GM08714 (cell line): Measurements from ENCODE around the gene ATAD3C.
"Not testable (repeated sequence)": the region's sequence is repeated elsewhere in the genome, so short reads cannot be mapped to it uniquely, and the experiment has no call there.

Source experiments
- H3K4me3 ChIP-seq: fragments of 200-500 bp; sonication (Bioruptor generic); 2 replicates; pipeline ENCODE4 v1.5.1; 2014; ENCODE audit warnings: mild to moderate bottlenecking, low read length, inconsistent platforms
- ZNF274 ChIP-seq: IDR thresholded peaks from 2 replicates; pipeline ENCODE4 v1.6.1; 2012; ENCODE audit warnings: mild to moderate bottlenecking, low read depth, low read length

The ATAD3C gene

DNA sequence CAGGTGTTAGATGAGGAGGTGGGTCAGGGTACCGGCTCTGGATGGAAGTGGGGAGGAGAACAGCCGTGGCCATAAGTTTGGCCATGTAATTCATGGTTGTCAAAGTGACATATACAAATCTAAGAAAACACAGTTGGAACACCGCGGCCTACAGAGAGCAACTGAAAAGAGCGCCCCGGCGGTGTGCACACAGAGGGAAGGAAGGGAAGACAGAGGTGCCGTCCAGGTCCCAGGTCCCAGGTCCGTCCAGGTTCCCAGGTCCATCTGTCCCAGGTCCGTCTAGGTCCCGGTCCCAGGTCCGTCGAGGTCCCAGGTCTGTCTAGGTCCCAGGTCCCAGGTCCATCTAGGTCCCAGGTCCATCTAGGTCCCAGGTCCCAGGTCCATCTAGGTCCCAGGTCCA, 37.9 kb upstream of the ATAD3C start:
- no peak for TF ChIP-seq ZNF274
- no peak overlapping the region for H3K4me3 ChIP-seq

DNA sequence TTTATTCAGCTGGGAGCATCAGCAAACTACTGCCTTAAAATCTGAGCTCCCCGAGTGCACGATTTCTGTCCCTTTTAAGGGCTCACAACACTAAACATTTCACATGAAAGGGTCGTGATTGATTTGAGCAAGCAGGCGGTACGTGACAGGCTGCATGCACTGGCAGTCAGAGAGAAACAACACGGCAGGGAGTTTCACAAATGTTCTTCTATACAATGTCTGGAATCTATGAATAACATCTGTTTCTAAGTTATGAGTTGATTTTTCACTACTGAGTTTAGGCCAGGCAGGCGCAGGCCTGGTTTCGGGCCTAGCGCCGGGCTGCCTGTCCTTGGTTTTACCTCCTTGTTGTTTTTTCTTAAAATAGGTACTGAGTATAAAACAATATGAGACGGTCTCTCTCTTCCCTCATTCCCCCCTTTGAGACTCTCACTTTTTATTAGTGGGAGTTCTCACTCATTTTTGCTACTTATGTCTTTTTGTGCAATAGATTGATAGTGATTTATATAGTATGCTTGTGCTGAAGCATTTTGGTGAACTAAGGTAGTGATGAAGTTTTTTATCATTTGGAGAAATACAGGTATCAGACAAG, 37.1 kb upstream of the ATAD3C start:
- H3K4me3 ChIP-seq, result not testable (repeated sequence)

DNA sequence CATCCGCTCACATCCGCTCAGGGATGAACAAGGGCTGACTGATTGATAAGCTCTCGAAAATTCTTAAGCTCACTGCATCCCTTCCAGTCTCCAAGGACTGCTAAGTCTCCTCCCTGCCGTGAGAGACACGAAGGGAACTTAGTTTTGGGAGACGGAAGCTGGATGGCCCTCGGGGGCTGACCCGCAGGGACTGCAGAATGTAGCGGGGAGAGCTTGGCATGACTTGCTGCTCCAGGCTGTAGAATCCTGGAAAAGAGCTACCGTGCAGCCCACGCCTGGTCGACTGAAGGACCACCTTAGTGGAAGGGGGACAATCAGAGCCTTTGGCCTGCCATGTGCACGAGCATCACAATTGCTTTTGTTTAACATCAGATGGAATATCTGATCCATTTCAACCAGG, 33.7 kb upstream of the ATAD3C start:
- H3K4me3 ChIP-seq, result no peak overlapping the region
- no peak for TF ChIP-seq ZNF274

DNA sequence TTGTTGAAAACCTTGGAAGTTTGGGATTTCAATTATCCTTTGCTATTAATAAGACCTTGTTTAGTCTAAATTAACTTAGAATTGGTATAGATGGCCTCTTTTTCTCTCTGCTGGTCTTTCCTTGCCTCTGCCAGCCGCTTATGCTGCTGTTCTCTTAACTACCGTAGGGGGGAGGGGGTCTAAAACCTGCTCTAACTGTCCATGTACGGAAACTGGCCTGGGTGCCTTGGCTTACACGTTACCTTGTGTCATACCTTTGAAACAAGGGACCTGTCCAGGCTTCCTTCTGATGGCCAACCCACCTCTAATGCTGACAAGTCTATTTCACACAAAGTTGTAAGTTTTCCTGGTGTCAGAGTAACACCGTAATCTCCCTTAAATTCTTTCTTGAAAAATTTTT, 32.1 kb upstream of the ATAD3C start:
- H3K4me3 ChIP-seq, result not testable (repeated sequence)

DNA sequence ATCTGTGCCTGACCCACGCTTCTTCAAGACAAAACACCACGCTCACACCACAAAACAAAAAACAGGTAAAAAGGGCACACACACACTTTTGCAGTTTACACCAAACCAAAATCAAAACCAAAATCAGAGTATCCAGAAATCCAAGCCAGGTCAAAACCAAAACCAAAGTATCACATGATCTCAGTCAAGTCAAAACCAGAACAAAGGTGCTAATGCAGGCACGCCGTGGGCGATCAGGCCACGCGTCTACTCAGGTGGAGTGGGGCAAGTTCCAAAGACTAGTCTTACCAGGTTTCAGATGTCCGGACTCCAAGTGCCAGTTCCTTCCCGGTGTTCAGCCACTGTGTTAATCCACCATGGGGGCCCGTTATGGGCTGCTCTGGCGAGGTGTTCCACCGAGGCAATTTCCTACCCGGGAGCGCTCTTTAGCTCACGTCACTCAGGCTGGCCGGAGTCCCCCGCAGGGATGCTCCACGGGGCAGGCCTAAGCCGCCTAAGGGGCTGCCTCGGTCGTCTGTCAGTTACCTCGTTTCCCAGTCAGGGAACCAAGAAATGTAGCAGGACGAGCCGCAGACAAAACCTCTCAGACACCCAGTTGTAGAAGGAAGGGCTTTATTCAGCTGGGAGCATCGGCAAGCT, 31.5 kb upstream of the ATAD3C start:
- not testable (repeated sequence) for H3K4me3 ChIP-seq

DNA sequence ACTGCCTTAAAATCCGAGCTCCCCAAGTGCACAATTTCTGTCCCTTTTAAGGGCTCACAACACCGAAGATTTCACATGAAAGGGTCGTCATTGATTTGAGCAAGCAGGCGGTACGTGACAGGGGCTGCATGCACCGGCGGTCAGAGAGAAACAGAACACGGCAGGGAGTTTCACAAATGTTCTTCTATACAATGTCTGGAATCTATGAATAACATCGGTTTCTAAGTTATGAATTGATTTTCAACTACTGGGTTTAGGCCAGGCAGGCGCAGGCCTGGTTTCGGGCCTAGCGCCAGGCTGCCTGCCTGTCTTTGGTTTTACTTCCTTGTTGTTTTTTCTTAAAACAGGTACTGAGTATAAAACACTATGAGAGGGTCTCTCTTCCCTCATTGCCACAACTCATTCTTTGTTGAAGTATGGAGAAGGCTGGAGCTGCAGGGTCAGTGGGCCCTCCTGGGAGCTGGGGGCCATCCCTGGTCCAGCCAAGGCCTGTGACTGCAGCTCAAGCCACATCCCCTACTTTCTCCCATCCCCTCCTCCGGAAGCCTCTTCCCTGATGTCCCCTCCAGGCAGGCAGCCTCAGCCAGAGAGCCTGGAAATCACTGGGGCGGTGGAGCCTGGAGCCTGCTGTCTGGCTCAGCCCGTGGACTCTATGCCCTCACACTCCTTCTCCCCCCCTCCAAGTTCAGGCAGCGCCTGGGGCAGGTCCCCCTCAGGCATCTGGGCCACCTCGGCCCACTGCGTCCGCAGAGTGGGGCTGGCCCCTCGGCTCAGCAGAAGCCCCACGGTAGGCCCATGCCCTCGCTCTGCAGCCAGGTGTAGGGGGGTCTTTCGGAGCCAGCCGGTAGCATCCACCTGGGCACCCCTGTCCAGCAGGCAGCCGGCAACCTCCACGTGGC, 30.8 kb upstream of the ATAD3C start:
- TF ChIP-seq ZNF274, result no peak
- H3K4me3 ChIP-seq, result no peak overlapping the region

DNA sequence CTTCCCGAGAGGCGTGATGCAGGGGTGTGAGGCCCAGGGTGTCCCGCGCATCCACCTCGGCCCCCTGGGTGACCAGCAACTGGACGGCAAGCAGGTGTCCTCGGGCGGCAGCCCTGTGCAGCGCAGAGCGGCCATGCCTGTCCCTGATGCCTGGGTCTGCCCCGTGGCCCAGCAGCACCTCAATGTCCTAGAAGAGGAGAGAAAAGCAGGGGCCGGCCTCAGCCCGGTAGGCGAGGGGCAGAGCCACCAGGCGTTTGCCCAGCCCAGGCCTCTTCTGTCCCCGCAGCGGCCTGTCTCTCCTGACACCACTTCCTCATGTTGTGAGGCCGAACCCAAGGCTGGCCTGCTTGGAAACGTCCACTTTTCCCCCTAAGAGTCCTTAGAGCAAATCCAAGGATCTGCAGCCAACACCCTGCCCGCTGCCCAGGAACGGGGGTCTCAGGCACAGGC, 30.1 kb upstream of the ATAD3C start:
- TF ChIP-seq ZNF274, result no peak
- H3K4me3 ChIP-seq, result no peak overlapping the region

DNA sequence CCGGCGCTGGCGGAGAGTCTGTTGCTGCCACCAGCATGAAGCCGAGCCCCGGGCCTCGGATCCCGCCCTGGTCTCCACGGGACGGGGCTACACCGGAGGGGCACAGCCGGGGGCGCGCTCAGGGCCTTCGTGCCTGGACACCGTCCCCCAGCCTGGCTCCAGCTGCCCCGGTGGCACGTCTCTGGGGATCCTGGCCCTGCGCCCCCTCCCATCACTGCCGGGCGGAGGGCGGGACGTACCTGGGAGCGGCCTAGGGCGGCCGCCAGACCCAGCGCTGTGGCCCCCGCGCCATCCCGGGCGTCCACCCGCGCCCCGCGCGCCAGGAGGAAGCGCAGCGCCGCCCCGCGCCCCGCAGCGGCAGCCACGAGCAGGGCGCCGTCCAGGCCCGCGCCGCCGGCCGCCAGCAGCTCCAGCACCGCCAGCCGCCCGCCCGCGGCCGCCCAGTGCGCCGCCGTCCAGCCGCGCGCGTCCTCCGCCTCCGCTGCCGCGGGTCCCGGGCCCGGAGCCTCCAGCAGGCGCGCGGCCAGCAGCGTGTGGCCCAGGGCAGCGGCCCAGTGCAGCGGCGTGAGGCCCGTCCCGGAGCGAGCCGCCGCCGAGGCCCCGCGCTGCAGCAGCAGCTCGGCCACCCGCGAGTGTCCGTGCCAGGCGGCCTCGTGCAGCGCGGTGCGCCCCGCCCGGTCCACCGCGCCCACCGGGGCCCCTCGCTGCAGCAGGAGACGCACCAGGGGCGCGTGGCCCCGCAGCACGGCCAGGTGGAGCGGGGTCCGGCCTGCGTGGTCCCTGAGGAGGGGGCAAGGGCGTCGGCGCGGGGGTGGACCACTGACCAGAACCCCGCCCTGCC, 29.5 kb upstream of the ATAD3C start:
- no peak overlapping the region for H3K4me3 ChIP-seq

DNA sequence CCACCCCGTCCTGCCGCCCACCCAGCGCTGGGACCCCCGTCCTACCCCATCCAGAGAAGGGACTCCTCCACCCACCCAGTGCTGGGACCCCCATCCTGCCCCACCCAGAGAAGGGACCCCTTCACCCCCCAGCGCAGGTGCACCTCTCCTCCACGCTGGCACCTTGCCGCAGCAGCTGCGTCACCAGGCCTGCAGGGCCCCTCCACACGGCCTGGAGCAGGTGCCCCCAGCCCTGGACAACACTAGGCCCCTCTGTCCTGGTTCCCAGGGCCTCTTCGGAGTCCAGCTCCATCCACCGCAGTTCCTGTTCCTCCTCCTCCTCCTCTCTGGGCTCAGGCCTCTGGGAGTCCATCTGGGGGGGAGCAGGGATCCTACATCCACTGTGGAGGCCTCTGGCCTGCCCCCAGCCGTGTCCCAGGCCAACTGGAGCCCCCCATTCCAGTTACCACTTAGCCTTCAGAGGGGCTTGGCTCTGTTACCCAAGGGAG, 28.8 kb upstream of the ATAD3C start:
- no peak for TF ChIP-seq ZNF274
- no peak overlapping the region for H3K4me3 ChIP-seq

More for the DNA sequence above, 29.5 kb upstream of the ATAD3C start:
- TF ChIP-seq ZNF274, result no peak

DNA sequence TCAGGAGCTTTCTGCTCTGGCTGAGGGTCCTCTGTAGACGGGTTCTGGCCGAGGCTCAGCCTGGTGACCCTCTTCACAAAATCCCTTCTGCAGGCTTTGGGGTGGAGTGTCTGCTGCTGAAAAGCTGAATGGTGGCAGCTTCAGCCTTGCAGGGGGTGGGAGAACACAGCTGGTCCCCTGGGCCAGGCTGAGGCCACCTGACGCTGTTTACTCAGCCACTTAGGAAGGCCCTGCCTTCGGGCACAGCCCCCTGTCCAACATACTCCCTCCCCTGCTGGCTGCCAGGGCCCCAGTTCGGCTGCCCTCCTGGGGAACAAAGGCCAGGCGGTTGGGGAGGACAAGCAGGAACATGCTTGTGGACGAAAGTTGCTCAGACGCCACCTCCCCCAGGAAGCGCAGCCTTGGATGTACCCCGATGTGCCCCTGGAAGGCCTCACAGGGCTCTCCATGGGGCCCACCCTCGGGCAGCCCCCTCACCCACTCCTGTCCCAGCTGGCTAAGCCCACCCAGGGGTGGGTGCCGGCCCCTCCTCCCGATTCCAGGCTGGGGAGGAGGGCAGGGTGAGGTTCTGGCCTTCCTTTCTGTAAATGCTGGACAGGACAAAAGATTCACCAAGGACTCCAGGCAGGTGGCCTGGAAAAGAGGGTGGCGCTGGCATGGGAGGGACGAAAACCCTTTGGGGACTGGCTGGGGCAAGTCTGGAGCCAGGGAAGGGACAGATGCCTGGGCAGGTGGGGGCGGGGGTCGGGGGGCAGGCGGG, 28.2 kb upstream of the ATAD3C start, which contains the start of gene ANKRD65:
ANKRD65 (minus strand) TSS at position 130 of the 760 bp plus-strand sequence. CDS start 271 bp downstream, outside the sequence.
- no peak within 1 kb of the TSS for H3K4me3 ChIP-seq
- no peak for TF ChIP-seq ZNF274

DNA sequence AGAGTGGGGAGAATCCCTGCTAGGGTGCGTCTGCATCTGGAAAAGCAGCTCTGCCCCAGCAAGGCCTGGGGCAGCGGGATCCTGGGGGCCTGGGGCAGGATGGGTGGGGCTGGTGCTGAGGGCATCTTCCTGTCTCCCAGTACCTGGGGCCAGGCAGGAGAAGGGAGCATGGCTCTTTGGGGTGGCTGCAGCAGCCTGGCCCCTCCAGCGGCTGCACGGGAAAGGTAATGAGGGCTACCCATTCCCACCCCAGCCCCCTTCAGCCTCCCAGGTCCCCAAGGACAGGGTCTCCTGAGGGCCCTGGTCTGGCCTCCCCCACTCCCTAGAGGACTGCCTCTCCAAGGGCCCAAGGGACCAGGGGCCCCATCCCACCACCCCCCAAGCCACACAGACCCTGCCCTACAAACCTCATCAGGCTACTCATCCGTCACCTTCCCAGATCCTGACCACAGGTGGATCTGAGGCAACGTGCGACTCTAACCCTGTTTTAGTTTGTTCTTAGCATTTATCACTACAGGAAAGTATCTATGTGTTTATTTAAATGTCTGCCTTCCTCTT, 27.5 kb upstream of the ATAD3C start:
- TF ChIP-seq ZNF274, result no peak

DNA sequence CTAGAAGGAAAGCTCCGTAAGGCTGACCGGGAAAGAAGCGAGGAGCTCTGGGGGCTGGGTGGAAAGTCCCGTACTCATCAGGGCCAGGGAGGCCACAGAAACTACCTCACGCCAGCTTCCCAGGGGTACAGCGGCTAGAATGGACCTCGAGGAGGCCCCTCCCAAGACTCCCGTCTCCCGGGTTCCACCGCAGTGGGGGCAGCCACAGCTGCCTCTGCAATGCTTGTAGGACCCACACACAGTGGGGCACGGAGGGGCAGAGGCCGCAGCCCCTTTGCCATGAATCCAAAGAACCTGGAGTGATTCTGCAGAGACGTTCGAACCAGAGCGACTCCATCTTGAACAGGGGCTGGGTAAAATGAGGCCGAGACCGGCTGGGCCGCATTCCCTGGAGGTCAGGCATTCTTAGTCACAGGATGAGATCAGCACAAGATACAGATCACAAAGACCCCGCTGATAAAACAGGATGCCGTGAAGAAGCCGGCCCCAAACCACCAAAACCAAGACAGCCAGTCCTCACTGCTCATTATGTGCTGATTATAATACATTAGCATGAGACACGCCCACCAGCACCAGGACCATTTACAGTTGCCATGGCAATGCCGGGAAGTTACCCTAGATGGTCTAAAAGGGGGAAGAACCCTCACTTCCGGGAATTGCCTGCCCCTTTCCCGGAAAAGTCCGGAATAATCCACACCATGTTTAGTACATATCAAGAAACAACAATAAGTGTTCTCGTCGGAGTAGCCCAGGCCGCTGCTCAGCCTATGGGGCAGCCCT, 26.8 kb upstream of the ATAD3C start:
- TF ChIP-seq ZNF274, result no peak
- no peak overlapping the region for H3K4me3 ChIP-seq

More for the DNA sequence above, 27.5 kb upstream of the ATAD3C start:
- H3K4me3 ChIP-seq, result no peak overlapping the region

DNA sequence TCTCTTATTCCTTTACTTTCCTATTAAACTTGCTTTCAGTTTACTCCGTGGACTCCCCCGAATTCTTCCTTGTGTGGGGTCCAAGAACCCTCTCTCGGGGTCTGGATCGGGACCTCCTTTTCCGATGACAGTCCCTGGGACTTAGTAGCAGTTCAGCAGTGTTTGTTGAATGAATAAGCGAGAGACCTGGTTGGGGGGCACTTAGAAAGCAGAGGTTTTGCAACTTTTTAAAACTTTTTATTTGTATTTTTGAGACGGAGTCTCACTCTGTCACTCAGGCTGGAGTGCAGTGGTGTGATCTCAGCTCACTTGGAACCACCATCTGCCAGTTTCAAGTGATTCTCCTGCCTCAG, 26.3 kb upstream of the ATAD3C start:
- no peak overlapping the region for H3K4me3 ChIP-seq
- no peak for TF ChIP-seq ZNF274
